CD14-positive monocyte (primary cell): Measurements from ENCODE around the gene RBM12. TPM values are rescaled to one million over a fixed set of nuclear protein-coding genes. Genes with fewer than 3 reads are reported as not detected.

Source experiments
- DNase-seq, 3 donors: peaks; one replicate each; pipeline ENCODE4 v3.0.0-alpha.2; 2011 to 2022
- H2AFZ ChIP-seq: 2 replicates; pipeline ENCODE4 v1.6.0; 2012; ENCODE audit warnings: mild to moderate bottlenecking, low read depth, low read length, inconsistent platforms; ENCODE audit not compliant: insufficient read depth, poor library complexity, severe bottlenecking
- H3K27ac ChIP-seq, 2 donors: 1 replicate in 1 of 2; 2 replicates in 1 of 2; pipeline ENCODE4 v1.5.1; 2012 to 2013; ENCODE audit warnings: low read length in 2 of 2, control low read depth in 1 of 2, inconsistent platforms in 1 of 2, low read depth in 1 of 2, mild to moderate bottlenecking in 1 of 2
- H3K27me3 ChIP-seq, 2 donors: one replicate each; pipeline versions ENCODE4 v1.6.0 to v1.6.1; 2011 to 2013; ENCODE audit warnings: low read length in 2 of 2; ENCODE audit not compliant: control insufficient read depth in 2 of 2, insufficient read depth in 2 of 2
- H3K36me3 ChIP-seq, 2 donors: replicated peaks in 1 of 2; 1 replicate in 1 of 2; 2 replicates in 1 of 2; pipeline versions ENCODE4 v1.5.1 to v1.6.1; 2012 to 2013; ENCODE audit warnings: low read length in 2 of 2, control low read depth in 1 of 2, inconsistent platforms in 1 of 2, mild to moderate bottlenecking in 1 of 2; ENCODE audit not compliant: insufficient read depth in 2 of 2, control insufficient read depth in 1 of 2
- H3K4me1 ChIP-seq, 2 donors: 1 replicate in 1 of 2; 2 replicates in 1 of 2; pipeline versions ENCODE4 v1.5.1 to v1.6.1; 2012 to 2013; ENCODE audit warnings: low read length in 2 of 2, control low read depth in 1 of 2, inconsistent platforms in 1 of 2, mild to moderate bottlenecking in 1 of 2, moderate library complexity in 1 of 2; ENCODE audit not compliant: insufficient read depth in 2 of 2, control insufficient read depth in 1 of 2
- H3K4me2 ChIP-seq: replicated peaks from 2 replicates; pipeline ENCODE3; 2012; ENCODE audit warnings: low read length, moderate library complexity, mild to moderate bottlenecking; ENCODE audit not compliant: poor library complexity, severe bottlenecking; ENCODE audit errors: extremely low read depth
- H3K4me3 ChIP-seq, 3 experiments: fragments of 200-600 bp in 1 of 3; sonication (generic) in 1 of 3; replicated peaks in 1 of 3; 1 replicate in 2 of 3; 2 replicates in 1 of 3; pipeline ENCODE4 v1.5.1; 2011 to 2013; ENCODE audit warnings: low read length in 3 of 3, mild to moderate bottlenecking in 3 of 3, control low read depth in 2 of 3, low read depth in 2 of 3, inconsistent platforms in 1 of 3, moderate library complexity in 1 of 3
- H3K79me2 ChIP-seq: 2 replicates; pipeline ENCODE4 v1.6.0; 2012; ENCODE audit warnings: mild to moderate bottlenecking, control low read depth, inconsistent platforms, low read length, moderate library complexity; ENCODE audit not compliant: insufficient read depth
- H3K9ac ChIP-seq: 2 replicates; pipeline ENCODE4 v1.6.0; 2017; ENCODE audit warnings: low read length, mild to moderate bottlenecking; ENCODE audit not compliant: insufficient read depth, poor library complexity, severe bottlenecking
- H3K9me3 ChIP-seq, 2 donors: replicated peaks in 1 of 2; 1 replicate in 1 of 2; 2 replicates in 1 of 2; pipeline versions ENCODE4 v1.5.1 to v1.6.1; 2012 to 2013; ENCODE audit warnings: low read length in 2 of 2, control low read depth in 1 of 2; ENCODE audit not compliant: control insufficient read depth in 1 of 2, insufficient read depth in 1 of 2
- H4K20me1 ChIP-seq: 2 replicates; pipeline ENCODE4 v1.6.0; 2012; ENCODE audit warnings: mild to moderate bottlenecking, low read length, control low read depth, moderate library complexity; ENCODE audit not compliant: insufficient read depth
- H3K27ac Mint-ChIP-seq, 7 donors: one replicate each; pipeline ENCODE4 v1.8.0; 2020; ENCODE audit warnings: mild to moderate bottlenecking in 7 of 7, mixed read lengths in 7 of 7, moderate library complexity in 6 of 7, inconsistent platforms in 2 of 7
- H3K27me3 Mint-ChIP-seq, 3 donors: one replicate each; pipeline ENCODE4 v1.8.0; 2021 to 2022; ENCODE audit warnings: low read depth in 3 of 3, mild to moderate bottlenecking in 3 of 3, mixed read lengths in 3 of 3, moderate library complexity in 3 of 3, inconsistent platforms in 1 of 3
- H3K36me3 Mint-ChIP-seq, 2 donors: one replicate each; pipeline ENCODE4 v1.8.0; 2020; ENCODE audit warnings: mixed read lengths in 2 of 2, inconsistent platforms in 1 of 2, mild to moderate bottlenecking in 1 of 2
- H3K4me1 Mint-ChIP-seq: one replicate; pipeline ENCODE4 v1.8.0; 2020; ENCODE audit warnings: mild to moderate bottlenecking, mixed read lengths
- H3K4me3 Mint-ChIP-seq, 2 donors: one replicate each; pipeline ENCODE4 v1.8.0; 2020; ENCODE audit warnings: mild to moderate bottlenecking in 2 of 2, mixed read lengths in 2 of 2, moderate library complexity in 1 of 2
- H3K9me3 Mint-ChIP-seq, 7 donors: one replicate each; pipeline ENCODE4 v1.8.0; 2020 to 2022; ENCODE audit warnings: mixed read lengths in 7 of 7, mild to moderate bottlenecking in 6 of 7, moderate library complexity in 6 of 7, inconsistent platforms in 2 of 7
- CTCF ChIP-seq: fragments of 200-600 bp; IDR thresholded peaks from one replicate; pipeline ENCODE4 v1.8.0; 2022; ENCODE audit warnings: antibody characterized with exemption, mild to moderate bottlenecking
- WGBS: methylation state at CpG from one replicate; pipeline ENCODE4 v1.1.5; 2013; ENCODE audit warnings: missing lambda C conversion rate; ENCODE audit not compliant: insufficient coverage; 5-methylcytosine and 5-hydroxymethylcytosine counted together
- intact Hi-C, 2 donors: fragments of 100-400 bp; cut with micrococcal nuclease; formaldehyde crosslinking; loops; one replicate each; pipeline versions ENCODE4 v1.15.0 to v1.15.1; 2023
- polyA plus RNA-seq, 3 donors: library from polyadenylated mRNA; depleted of rRNA in 1 of 3; unstranded in 2 of 3; stranded (reverse) in 1 of 3; fragments of 300-500 nt in 2 of 3; fragments of >200 nt in 1 of 3; fragmentation: Illumina TruSeq in 2 of 3; gene quantifications; 1 replicate in 2 of 3; 2 replicates in 1 of 3; pipeline ENCODE4 v1.2.3, GENCODE V29; 2012 to 2021

RBM12 gene
- polyA plus RNA-seq, 3 donors, result 21.5 to 32.8 (median 30.4) TPM

DNA sequence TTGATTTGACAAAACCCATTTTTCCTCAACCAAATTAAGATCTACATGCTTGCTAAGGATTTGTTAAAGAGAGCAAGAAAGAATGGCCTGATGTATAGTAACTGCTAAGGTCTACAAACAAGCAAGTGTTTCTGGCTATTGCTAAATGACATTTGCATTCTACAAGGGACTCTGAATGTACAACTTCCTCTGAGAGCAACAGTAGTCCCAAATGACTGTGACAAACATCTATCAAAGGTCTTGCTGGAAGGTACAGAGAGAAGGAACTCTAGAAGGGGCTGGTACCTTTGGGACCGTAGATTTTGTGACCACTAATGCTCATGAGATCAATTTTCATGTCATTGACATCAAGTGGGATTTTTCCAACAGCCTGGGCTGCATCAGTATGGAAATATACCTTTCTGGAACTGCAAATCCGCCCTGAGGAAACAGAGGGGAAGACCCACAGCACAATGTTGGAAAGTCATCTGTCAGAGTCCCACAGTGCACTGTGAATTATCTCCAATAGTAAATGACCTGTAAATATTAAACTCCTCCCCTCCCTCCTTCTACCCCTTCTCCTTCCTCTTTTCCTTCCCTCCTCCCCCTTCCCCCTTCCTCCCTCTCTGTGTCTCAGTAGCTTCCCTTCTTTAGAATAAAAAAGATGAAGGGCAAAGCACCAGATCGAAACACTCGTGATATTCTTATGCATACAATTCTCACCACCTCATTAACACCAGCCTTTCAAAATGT is 15.9 kb upstream of the RBM12 start:
- H3K27me3 Mint-ChIP-seq, result no peaks in the 10 kb centered on the region
- Histone ChIP-seq H3K4me1 (peaks cover 11 to 17% of the 10 kb centered on the region in 2 donors), H3K27ac (peak overlapping the region; percentile 32 to 86), H3K36me3 (peaks cover 0 to 6% of the 10 kb centered on the region in 2 donors), H3K4me3 (peak overlapping the region in 1 of 3 experiments; percentile 52), H4K20me1 (no peaks in the 10 kb centered on the region), H3K4me2 (peak overlapping the region; percentile 68), H2AFZ (peak overlapping the region; percentile 69), H3K79me2 (no peaks in the 10 kb centered on the region), H3K27me3 (no peaks in the 10 kb centered on the region), H3K9me3 (no peaks in the 10 kb centered on the region), H3K9ac (peak overlapping the region; percentile 5)
- intact Hi-C loops, result no loop called here
- peak; percentile 48 to 59 (median 53) for DNase-seq
- no peak for TF ChIP-seq CTCF
- H3K4me3 Mint-ChIP-seq, result peak overlapping the region in 1 of 2 donors; percentile 67
- H3K36me3 Mint-ChIP-seq, result peaks cover 19 to 50% of the 10 kb centered on the region in 2 donors
- H3K9me3 Mint-ChIP-seq, result peaks cover 0 to 2% (median 0%) of the 10 kb centered on the region in 7 donors
- peaks cover 15% of the 10 kb centered on the region for H3K4me1 Mint-ChIP-seq
- H3K27ac Mint-ChIP-seq, result peak overlapping the region; percentile 58 to 88 (median 73)
- WGBS, result 18% methylated on average over 2 of the region's 4 CpGs

GRCh38 chr20:35674921-35675320 is 10.2 kb upstream of the RBM12 start:
- H3K9me3 ChIP-seq, result no peaks in the 10 kb centered on the region
- TF ChIP-seq CTCF, result no peak
- no peak overlapping the region for H2AFZ ChIP-seq
- peaks cover 0 to under 1% (median 0%) of the 10 kb centered on the region in 7 donors for H3K9me3 Mint-ChIP-seq
- no CpG with 5 or more reads among the region's 8 CpGs for WGBS
- DNase-seq, result no peak
- H4K20me1 ChIP-seq, result no peaks in the 10 kb centered on the region
- H3K4me3 Mint-ChIP-seq, result no peak overlapping the region
- peaks cover 57 to 89% of the 10 kb centered on the region in 2 donors for H3K36me3 Mint-ChIP-seq
- intact Hi-C loops, result no loop called here
- H3K4me3 ChIP-seq, result no peak overlapping the region
- no peaks in the 10 kb centered on the region for H3K27me3 Mint-ChIP-seq
- peak overlapping the region in 3 of 7 donors; percentile 40 to 63 (median 40) for H3K27ac Mint-ChIP-seq
- H3K9ac ChIP-seq, result no peak overlapping the region
- H3K4me1 Mint-ChIP-seq, result peaks cover under 1% of the 10 kb centered on the region
- H3K4me1 ChIP-seq, result peaks cover 1 to 4% of the 10 kb centered on the region in 2 donors
- H3K27me3 ChIP-seq, result no peaks in the 10 kb centered on the region
- H3K79me2 ChIP-seq, result no peaks in the 10 kb centered on the region
- H3K27ac ChIP-seq, result no peak overlapping the region
- peaks cover 43 to 62% of the 10 kb centered on the region in 2 donors for H3K36me3 ChIP-seq
- no peak overlapping the region for H3K4me2 ChIP-seq
